22Rv1 (cell line): ENCODE results near the gene HHLA2.

Source experiments
- CTCF ChIP-seq: fragments of 450-650 bp; IDR thresholded peaks from 2 replicates; pipeline ENCODE4 v1.5.1; 2017; ENCODE audit warnings: mild to moderate bottlenecking
- ZFX ChIP-seq: fragments of 450-650 bp; IDR thresholded peaks from 2 replicates; pipeline ENCODE4 v1.6.1; 2017; ENCODE audit warnings: antibody characterized with exemption, borderline replicate concordance

GRCh38 chr3:108251844-108252243 is 44.5 kb upstream of the HHLA2 start:
- TF ChIP-seq CTCF (no peak), ZFX (no peak)
